SK-N-SH treated with all-trans-retinoic acid at 6 μM for 48 hours (cell line): ENCODE data around the gene IFITM1.

Source experiments
- ARNTL ChIP-seq: fragments of 450-650 bp; formaldehyde crosslinking; IDR thresholded peaks from 2 replicates; pipeline ENCODE4 v1.5.0; 2020; ENCODE audit warnings: low read depth, mild to moderate bottlenecking, moderate library complexity, borderline replicate concordance
- BACH2 ChIP-seq: fragments of 250-450 bp; sonication (Bioruptor Pico); IDR thresholded peaks from 2 replicates; pipeline ENCODE4 v1.9.0; 2021; ENCODE audit warnings: mild to moderate bottlenecking, borderline replicate concordance
- CREB5 ChIP-seq: fragments of 250-450 bp; sonication (Bioruptor Pico); IDR thresholded peaks from 2 replicates; pipeline ENCODE4 v1.5.1; 2020; ENCODE audit warnings: low read depth, mild to moderate bottlenecking, moderate library complexity
- ESRRG ChIP-seq: fragments of 250-450 bp; sonication (Bioruptor Pico); IDR thresholded peaks from 2 replicates; pipeline ENCODE4 v1.6.1; 2021; ENCODE audit warnings: mild to moderate bottlenecking
- ISL1 ChIP-seq: fragments of 250-450 bp; sonication (Bioruptor Pico); IDR thresholded peaks from 2 replicates; pipeline ENCODE4 v2.1.2; 2022; ENCODE audit warnings: mild to moderate bottlenecking, moderate library complexity
- PATZ1 ChIP-seq: fragments of 250-450 bp; sonication (Bioruptor Pico); IDR thresholded peaks from 2 replicates; pipeline ENCODE4 v1.8.0; 2020; ENCODE audit warnings: mild to moderate bottlenecking, moderate library complexity, borderline replicate concordance
- PPARA ChIP-seq: fragments of 250-450 bp; sonication (Bioruptor Pico); IDR thresholded peaks from 2 replicates; pipeline ENCODE4 v1.5.0; 2020; ENCODE audit warnings: mild to moderate bottlenecking, borderline replicate concordance
- RARB ChIP-seq: fragments of 250-450 bp; sonication (Bioruptor Pico); IDR thresholded peaks from 2 replicates; pipeline ENCODE4 v1.8.0; 2021; ENCODE audit warnings: mild to moderate bottlenecking, moderate library complexity
- ZFP3 ChIP-seq: fragments of 250-450 bp; sonication (Bioruptor Pico); IDR thresholded peaks from 2 replicates; pipeline ENCODE4 v1.5.0; 2020; ENCODE audit warnings: mild to moderate bottlenecking, moderate library complexity
- ZNF565 ChIP-seq: fragments of 450-650 bp; formaldehyde crosslinking; conservative IDR thresholded peaks from 2 replicates; pipeline ENCODE4 v1.5.0; 2020; ENCODE audit warnings: low read depth, mild to moderate bottlenecking, moderate library complexity

GRCh38 chr11:287821-288477 is 25.9 kb upstream of the IFITM1 start:
- TF ChIP-seq CREB5 (CRISPR knock-in tag): no peak
- no peak for TF ChIP-seq ZFP3 (CRISPR knock-in tag)
- TF ChIP-seq PATZ1 (CRISPR knock-in tag): no peak
- no peak for TF ChIP-seq ISL1 (CRISPR knock-in tag)
- TF ChIP-seq BACH2 (CRISPR knock-in tag): no peak
- TF ChIP-seq RARB (CRISPR knock-in tag): no peak
- TF ChIP-seq ARNTL (CRISPR knock-in tag): no peak
- no peak for TF ChIP-seq PPARA
- no peak for TF ChIP-seq ZNF565 (CRISPR knock-in tag)
- TF ChIP-seq ESRRG: no peak
